NT2/D1 (cell line): ENCODE results near the gene TCTA.

Source experiments
- DNase-seq: peaks from one replicate; pipeline ENCODE4 v3.0.0-alpha.2; 2011; ENCODE audit warnings: low read depth, low spot score
- H3K27me3 ChIP-seq: 2 replicates; pipeline ENCODE4 v1.6.0; 2011; ENCODE audit warnings: mild to moderate bottlenecking; ENCODE audit not compliant: insufficient read length, insufficient read depth
- H3K36me3 ChIP-seq: 2 replicates; pipeline ENCODE4 v1.6.1; 2011; ENCODE audit warnings: mild to moderate bottlenecking, low read length, mixed read lengths; ENCODE audit not compliant: insufficient read depth, insufficient read length
- H3K4me1 ChIP-seq: 2 replicates; pipeline ENCODE4 v1.5.1; 2011; ENCODE audit not compliant: insufficient read depth, insufficient read length
- H3K4me3 ChIP-seq: 2 replicates; pipeline ENCODE4 v1.5.1; 2011; ENCODE audit warnings: low read depth; ENCODE audit not compliant: insufficient read length
- H3K9ac ChIP-seq: 2 replicates; pipeline ENCODE4 v1.6.0; 2011; ENCODE audit warnings: low read depth; ENCODE audit not compliant: insufficient read length
- H3K9me3 ChIP-seq: 2 replicates; pipeline ENCODE4 v1.5.1; 2011; ENCODE audit warnings: mild to moderate bottlenecking, low read length; ENCODE audit not compliant: insufficient read depth
- SUZ12 ChIP-seq: IDR thresholded peaks from 2 replicates; pipeline ENCODE4 v1.6.1; 2011; ENCODE audit not compliant: insufficient read length, insufficient read depth; ENCODE audit errors: extremely low read depth
- YY1 ChIP-seq: IDR thresholded peaks from 2 replicates; pipeline ENCODE4 v1.6.1; 2011; ENCODE audit not compliant: insufficient read length, insufficient read depth
- ZNF274 ChIP-seq: IDR thresholded peaks from 2 replicates; pipeline ENCODE4 v1.6.1; 2011; ENCODE audit warnings: mild to moderate bottlenecking, low read depth, low read length

Gene TCTA

DNA sequence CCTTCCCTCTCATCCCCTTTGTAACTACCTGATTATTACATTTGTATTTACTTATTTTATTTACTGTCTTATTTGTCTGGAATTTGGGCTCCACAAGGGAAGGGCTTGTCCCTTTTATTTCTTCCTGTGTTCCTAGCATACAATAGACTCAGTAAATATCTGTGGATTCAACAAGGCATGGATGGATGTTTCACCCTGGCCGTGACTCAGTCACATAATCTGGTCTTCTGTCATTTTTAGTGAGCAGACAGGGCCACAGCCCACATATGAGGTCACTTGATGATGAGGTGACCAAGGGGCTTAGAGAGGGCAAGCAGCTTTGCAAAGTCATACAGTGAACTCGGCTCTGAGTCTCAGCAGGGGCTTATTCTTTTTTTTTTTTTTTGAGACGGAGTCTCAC, 50.0 kb downstream of the TCTA start:
- Histone ChIP-seq H3K27me3 (no peaks in the 10 kb centered on the region), H3K9me3 (no peaks in the 10 kb centered on the region), H3K36me3 (no peaks in the 10 kb centered on the region), H3K4me1 (peaks cover 37% of the 10 kb centered on the region), H3K4me3 (no peak overlapping the region), H3K9ac (peak overlapping the region; percentile 80)
- no peak for TF ChIP-seq SUZ12
- TF ChIP-seq YY1: no peak
- no peak for TF ChIP-seq ZNF274
- DNase-seq: no peak

DNA sequence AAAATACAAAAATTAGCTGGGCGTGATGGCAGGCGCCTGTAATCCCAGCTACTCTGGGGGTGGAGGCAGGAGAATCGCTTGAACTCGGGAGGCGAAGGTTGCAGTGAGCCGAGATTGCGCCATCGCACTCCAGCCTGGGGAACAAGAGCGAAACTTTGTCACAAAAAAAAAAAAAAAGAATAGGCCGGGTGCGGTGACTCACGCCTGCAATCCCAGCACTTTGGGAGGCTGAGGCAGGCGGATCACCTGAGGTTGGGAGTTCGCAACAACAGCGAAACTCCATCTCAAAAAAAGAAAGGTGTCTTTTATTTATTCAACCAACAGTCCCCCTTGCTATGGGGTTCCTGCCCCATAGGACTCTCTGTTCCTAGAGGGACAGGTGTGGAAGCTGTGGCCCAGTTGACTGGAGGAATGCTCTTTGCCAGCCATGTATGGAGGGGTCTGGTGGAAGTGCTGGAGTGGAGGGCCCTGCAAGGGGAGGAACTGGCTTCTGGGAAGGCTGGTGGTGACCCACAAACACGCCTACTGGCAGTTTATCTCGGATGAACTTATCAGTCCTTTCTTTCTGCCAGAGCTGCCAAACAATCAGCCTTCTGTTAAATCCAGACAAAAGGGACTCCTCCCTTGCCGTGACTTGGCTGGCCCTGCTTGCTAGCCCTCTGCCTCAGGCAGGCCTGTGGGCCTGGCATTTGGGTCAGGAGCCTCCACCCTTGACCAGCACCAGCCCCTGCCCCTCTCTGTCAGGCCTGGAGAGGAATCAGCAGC, 53.2 kb downstream of the TCTA start:
- H3K36me3 ChIP-seq: no peaks in the 10 kb centered on the region
- no peaks in the 10 kb centered on the region for H3K27me3 ChIP-seq
- peak overlapping the region; percentile 63 for H3K9ac ChIP-seq
- DNase-seq: no peak
- TF ChIP-seq YY1 (no peak), SUZ12 (no peak), ZNF274 (no peak)
- H3K4me1 ChIP-seq: peaks cover 24% of the 10 kb centered on the region
- H3K9me3 ChIP-seq: no peaks in the 10 kb centered on the region
- no peak overlapping the region for H3K4me3 ChIP-seq
